NB4 (cell line): ENCODE measurements around the gene LRR1.

Experiments
- CTCF ChIP-seq: IDR thresholded peaks from one replicate; pipeline ENCODE4 v1.5.1; 2012; ENCODE audit warnings: low read depth, low read length
- MYC ChIP-seq: IDR thresholded peaks from 2 replicates; pipeline ENCODE4 v1.6.1; 2011; ENCODE audit warnings: low read depth, low read length
- POLR2A ChIP-seq: IDR thresholded peaks from 2 replicates; pipeline ENCODE4 v1.6.1; 2011; ENCODE audit warnings: mild to moderate bottlenecking; ENCODE audit not compliant: insufficient read length; ENCODE audit errors: extremely low read depth
- TF ChIP-seq, protein P1 (sequence below): IDR thresholded peaks from 2 replicates; pipeline ENCODE4 v1.6.1; 2011; ENCODE audit warnings: low read depth, low read length

GRCh38 chr14:49619730-49620129 lies 21.0 kb downstream of the LRR1 start:
- no peak for TF ChIP-seq POLR2A
- TF ChIP-seq CTCF = no peak
- TF ChIP-seq, protein P1, sequence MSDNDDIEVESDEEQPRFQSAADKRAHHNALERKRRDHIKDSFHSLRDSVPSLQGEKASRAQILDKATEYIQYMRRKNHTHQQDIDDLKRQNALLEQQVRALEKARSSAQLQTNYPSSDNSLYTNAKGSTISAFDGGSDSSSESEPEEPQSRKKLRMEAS = no peak
- TF ChIP-seq MYC = no peak
